ENCODE results near the gene AGTR2.
"Not testable (repeated sequence)": the region's sequence is repeated elsewhere in the genome, so short reads cannot be mapped to it uniquely, and the experiment has no call there.

The AGTR2 gene

DNA sequence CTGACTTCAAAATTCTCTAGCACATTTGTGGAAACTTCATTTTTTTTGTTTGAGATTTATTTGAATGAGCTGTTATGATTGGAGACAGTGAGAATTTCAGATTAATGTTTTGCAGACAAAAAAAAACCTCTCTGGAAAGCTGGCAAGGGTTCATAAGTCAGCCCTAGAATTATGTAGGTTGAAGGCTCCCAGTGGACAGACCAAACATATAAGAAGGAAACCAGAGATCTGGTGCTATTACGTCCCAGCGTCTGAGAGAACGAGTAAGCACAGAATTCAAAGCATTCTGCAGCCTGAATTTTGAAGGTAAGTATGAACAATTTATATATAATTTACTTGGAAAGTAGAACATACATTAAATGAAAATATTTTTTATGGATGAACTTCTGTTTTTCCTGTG lies at the start of gene AGTR2:
TSS of gene AGTR2 (plus strand) at position 234 of the 400 bp plus-strand sequence. CDS start 1,537 bp downstream, outside the sequence.
- Mint-ChIP-seq H3K36me3 (ENCODE audit: low read depth) (no peaks in the 10 kb centered on the region), H3K27ac (no peak within 1 kb of the TSS), H3K27me3 (no peaks in the 10 kb centered on the region), H3K4me3 (no peak within 1 kb of the TSS), H3K4me1 (ENCODE audit: low read depth) (no peaks in the 10 kb centered on the region), H3K9me3 (no peaks in the 10 kb centered on the region)
- no peak for DNase-seq

DNA sequence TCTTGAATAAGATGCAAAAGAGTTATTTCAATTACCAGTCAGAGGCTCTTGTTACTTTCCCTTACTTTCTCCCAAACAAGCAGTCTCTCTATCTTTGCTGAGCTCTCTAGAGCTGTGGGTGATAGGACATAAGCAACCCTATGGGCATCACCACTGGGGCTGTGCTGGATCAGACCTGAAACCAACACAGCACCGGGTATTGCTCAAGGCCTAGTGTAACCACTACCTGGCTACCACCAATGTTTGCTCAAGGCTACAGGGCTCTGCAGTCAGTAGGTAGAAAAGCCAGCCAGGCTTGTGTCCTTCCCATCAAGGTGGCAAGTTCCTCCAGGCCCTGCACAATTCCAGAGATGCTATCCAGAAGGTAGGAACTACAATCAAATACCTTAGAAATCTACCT lies 35.3 kb upstream of the AGTR2 start:
- DNase-seq = no peak
- Mint-ChIP-seq H3K4me3 (no peak overlapping the region), H3K27ac (no peak overlapping the region), H3K4me1 (ENCODE audit: low read depth) (no peaks in the 10 kb centered on the region), H3K36me3 (ENCODE audit: low read depth) (no peaks in the 10 kb centered on the region), H3K27me3 (peaks cover 6% of the 10 kb centered on the region), H3K9me3 (no peaks in the 10 kb centered on the region)

- H3K36me3 Mint-ChIP-seq (ENCODE audit: low read depth); DNase-seq; H3K4me1 Mint-ChIP-seq (ENCODE audit: low read depth); H3K27ac Mint-ChIP-seq; H3K9me3 Mint-ChIP-seq; H3K4me3 Mint-ChIP-seq; H3K27me3 Mint-ChIP-seq: not testable (repeated sequence)
Observed at GRCh38 chrX:116141270-116141669, 29.3 kb upstream of the AGTR2 start.

GRCh38 chrX:116142976-116143375 lies 27.6 kb upstream of the AGTR2 start:
- no peaks in the 10 kb centered on the region for H3K36me3 Mint-ChIP-seq (ENCODE audit: low read depth)
- H3K27ac Mint-ChIP-seq = no peak overlapping the region
- H3K9me3 Mint-ChIP-seq = peaks cover 2% of the 10 kb centered on the region
- H3K4me3 Mint-ChIP-seq = no peak overlapping the region
- no peaks in the 10 kb centered on the region for H3K27me3 Mint-ChIP-seq
- H3K4me1 Mint-ChIP-seq (ENCODE audit: low read depth) = no peaks in the 10 kb centered on the region
- no peak for DNase-seq

DNA sequence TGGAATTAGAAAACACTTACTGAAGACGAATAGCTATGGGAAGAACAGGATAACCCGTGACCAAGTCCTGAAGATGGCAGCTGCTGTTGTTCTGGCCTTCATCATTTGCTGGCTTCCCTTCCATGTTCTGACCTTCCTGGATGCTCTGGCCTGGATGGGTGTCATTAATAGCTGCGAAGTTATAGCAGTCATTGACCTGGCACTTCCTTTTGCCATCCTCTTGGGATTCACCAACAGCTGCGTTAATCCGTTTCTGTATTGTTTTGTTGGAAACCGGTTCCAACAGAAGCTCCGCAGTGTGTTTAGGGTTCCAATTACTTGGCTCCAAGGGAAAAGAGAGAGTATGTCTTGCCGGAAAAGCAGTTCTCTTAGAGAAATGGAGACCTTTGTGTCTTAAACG lies 2.4 kb downstream of the AGTR2 start:
- Mint-ChIP-seq H3K27ac (no peak overlapping the region), H3K27me3 (peaks cover 2% of the 10 kb centered on the region), H3K4me3 (no peak overlapping the region), H3K9me3 (no peaks in the 10 kb centered on the region), H3K4me1 (ENCODE audit: low read depth) (no peaks in the 10 kb centered on the region), H3K36me3 (ENCODE audit: low read depth) (no peaks in the 10 kb centered on the region)
- DNase-seq = no peak

- H3K36me3 Mint-ChIP-seq (ENCODE audit: low read depth) = no peaks in the 10 kb centered on the region
- H3K4me3 Mint-ChIP-seq = no peak overlapping the region
- no peaks in the 10 kb centered on the region for H3K4me1 Mint-ChIP-seq (ENCODE audit: low read depth)
- H3K27me3 Mint-ChIP-seq = peaks cover 13% of the 10 kb centered on the region
- DNase-seq = no peak
- no peak overlapping the region for H3K27ac Mint-ChIP-seq
- peaks cover 4% of the 10 kb centered on the region for H3K9me3 Mint-ChIP-seq
Observed at GRCh38 chrX:116181300-116181699, 10.8 kb downstream of the AGTR2 start.

DNA sequence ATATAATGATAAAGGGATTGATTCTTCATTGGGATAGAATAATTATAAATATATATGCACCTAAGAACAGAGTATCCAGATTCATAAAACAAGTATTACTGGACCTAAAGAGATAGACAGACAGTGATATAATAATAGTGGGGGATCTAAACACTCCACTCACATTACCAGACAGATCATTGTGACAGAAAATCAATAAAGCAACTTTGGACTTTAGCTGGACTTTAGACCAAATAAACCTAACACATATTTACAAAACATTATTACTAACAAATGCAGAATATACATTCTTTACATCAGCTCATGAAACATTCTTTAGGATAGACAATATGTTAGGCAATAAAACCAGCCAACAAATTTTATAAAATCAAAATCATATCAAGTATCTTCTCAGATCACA lies 14.6 kb downstream of the AGTR2 start:
- Mint-ChIP-seq H3K4me3 (no peak overlapping the region), H3K9me3 (peaks cover 10% of the 10 kb centered on the region), H3K27ac (no peak overlapping the region), H3K4me1 (ENCODE audit: low read depth) (no peaks in the 10 kb centered on the region), H3K27me3 (peaks cover 7% of the 10 kb centered on the region), H3K36me3 (ENCODE audit: low read depth) (no peaks in the 10 kb centered on the region)
- no peak for DNase-seq

DNA sequence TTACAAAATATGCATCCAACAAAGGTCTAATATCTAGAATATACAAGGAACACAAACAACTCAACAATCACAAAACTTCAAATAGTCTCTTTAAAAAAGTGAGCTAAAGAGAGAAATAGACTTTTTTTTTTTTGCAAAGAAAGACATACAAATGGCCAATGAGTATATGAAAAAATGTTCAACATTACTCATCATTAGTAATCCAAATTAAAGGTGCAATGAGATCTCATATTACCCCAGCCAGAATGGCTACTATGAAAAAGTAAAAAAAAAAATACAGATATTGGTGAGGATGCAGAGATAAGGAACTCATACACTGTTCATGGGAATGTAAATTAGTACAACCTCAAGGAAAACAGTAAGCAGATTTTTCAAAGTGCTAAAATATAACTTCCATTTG lies 24.1 kb downstream of the AGTR2 start:
- peaks cover 11% of the 10 kb centered on the region for H3K27me3 Mint-ChIP-seq
- no peaks in the 10 kb centered on the region for H3K4me1 Mint-ChIP-seq (ENCODE audit: low read depth)
- no peak for DNase-seq
- no peaks in the 10 kb centered on the region for H3K36me3 Mint-ChIP-seq (ENCODE audit: low read depth)
- no peak overlapping the region for H3K27ac Mint-ChIP-seq
- no peak overlapping the region for H3K4me3 Mint-ChIP-seq
- no peaks in the 10 kb centered on the region for H3K9me3 Mint-ChIP-seq

DNA sequence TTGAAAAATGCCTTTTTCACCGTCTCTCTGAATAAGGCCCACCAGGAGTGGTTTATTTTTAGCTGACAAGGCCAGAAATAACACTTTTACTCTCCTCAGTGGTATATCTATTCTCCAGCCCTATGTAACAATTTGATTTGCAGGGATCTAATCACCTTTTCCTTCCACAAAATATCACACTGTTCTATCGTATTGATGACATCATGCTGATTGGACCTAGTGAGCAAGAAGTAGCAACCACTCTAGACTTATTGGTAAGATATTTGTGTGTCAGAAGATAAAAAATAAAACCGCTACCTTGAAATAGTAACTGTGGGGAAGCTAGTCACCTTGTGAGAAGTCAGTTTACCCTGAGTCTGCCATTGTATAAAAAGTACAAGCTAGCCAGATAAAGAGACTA lies 27.7 kb downstream of the AGTR2 start:
- no peak overlapping the region for H3K4me3 Mint-ChIP-seq
- DNase-seq = no peak
- H3K27me3 Mint-ChIP-seq = peaks cover 15% of the 10 kb centered on the region
- H3K36me3 Mint-ChIP-seq (ENCODE audit: low read depth) = no peaks in the 10 kb centered on the region
- no peaks in the 10 kb centered on the region for H3K4me1 Mint-ChIP-seq (ENCODE audit: low read depth)
- H3K27ac Mint-ChIP-seq = no peak overlapping the region
- H3K9me3 Mint-ChIP-seq = no peaks in the 10 kb centered on the region

- Mint-ChIP-seq H3K4me1 (ENCODE audit: low read depth) (no peaks in the 10 kb centered on the region), H3K36me3 (ENCODE audit: low read depth) (no peaks in the 10 kb centered on the region), H3K4me3 (no peak overlapping the region), H3K9me3 (no peaks in the 10 kb centered on the region), H3K27me3 (peaks cover 17% of the 10 kb centered on the region), H3K27ac (no peak overlapping the region)
- DNase-seq = no peak
Observed at GRCh38 chrX:116198810-116199209, 28.3 kb downstream of the AGTR2 start.

GRCh38 chrX:116204932-116205331 lies 34.4 kb downstream of the AGTR2 start:
- no peak for DNase-seq
- H3K4me3 Mint-ChIP-seq = no peak overlapping the region
- no peak overlapping the region for H3K27ac Mint-ChIP-seq
- H3K4me1 Mint-ChIP-seq (ENCODE audit: low read depth) = no peaks in the 10 kb centered on the region
- H3K27me3 Mint-ChIP-seq = peaks cover 23% of the 10 kb centered on the region
- H3K9me3 Mint-ChIP-seq = no peaks in the 10 kb centered on the region
- no peaks in the 10 kb centered on the region for H3K36me3 Mint-ChIP-seq (ENCODE audit: low read depth)

GRCh38 chrX:116213262-116213661 lies 42.7 kb downstream of the AGTR2 start:
- Mint-ChIP-seq H3K9me3 (peaks cover 2% of the 10 kb centered on the region), H3K36me3 (ENCODE audit: low read depth) (no peaks in the 10 kb centered on the region), H3K27ac (no peak overlapping the region)

DNA sequence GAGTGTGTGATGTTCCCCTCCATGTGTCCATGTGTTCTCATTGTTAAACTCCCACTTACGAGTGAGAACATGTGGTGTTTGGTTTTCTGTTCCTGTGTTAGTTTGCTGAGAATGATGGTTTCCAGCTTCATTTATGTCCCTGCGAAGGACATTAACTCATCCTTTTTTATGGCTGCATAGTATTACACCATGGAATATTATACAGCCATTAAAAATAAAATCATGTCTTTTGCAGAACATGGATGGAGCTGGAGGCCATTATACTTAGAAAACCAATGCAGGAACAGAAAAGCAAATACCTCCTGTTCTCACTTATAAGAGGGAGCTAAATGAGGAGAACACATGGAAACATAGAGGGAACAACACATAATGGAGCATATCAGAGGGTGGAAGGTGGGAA lies 46.5 kb downstream of the AGTR2 start:
- DNase-seq; H3K4me1 Mint-ChIP-seq (ENCODE audit: low read depth); H3K4me3 Mint-ChIP-seq; H3K27ac Mint-ChIP-seq; H3K36me3 Mint-ChIP-seq (ENCODE audit: low read depth); H3K27me3 Mint-ChIP-seq; H3K9me3 Mint-ChIP-seq: not testable (repeated sequence)

More at GRCh38 chrX:116213262-116213661, 42.7 kb downstream of the AGTR2 start:
- Mint-ChIP-seq H3K4me1 (ENCODE audit: low read depth) (no peaks in the 10 kb centered on the region), H3K4me3 (no peak overlapping the region), H3K27me3 (peaks cover 4% of the 10 kb centered on the region)
- DNase-seq = no peak

Data from activated T-cell treated with anti-CD3 and anti-CD28 coated beads, Interleukin-2, amount 50 U/mL, for 24 hours (primary cell).